Measurements from ENCODE around the gene ZBED5.

- TF ChIP-seq POLR2AphosphoS5 (IDR thresholded peaks at IDR 0.05; ENCODE audit: low read depth, low read length), result no peak
- TF ChIP-seq POLR2A (IDR thresholded peaks at IDR 0.05; ENCODE audit: low read depth, low read length), result no peak
- TF ChIP-seq SPI1 (IDR thresholded peaks at IDR 0.05; ENCODE audit: low read depth, low read length), result no peak
- no peak for TF ChIP-seq TAF1 (IDR thresholded peaks at IDR 0.05; ENCODE audit: low read depth, low read length)
- TF ChIP-seq POU2F2 (IDR thresholded peaks at IDR 0.05; ENCODE audit: low read depth, low read length), result no peak
Measured at GRCh38 chr11:10856689-10857458, 979 bp downstream of the ZBED5 start.

Data from GM12891 (cell line).